ENCODE results near the gene DTX1. TPM values are rescaled to one million over a fixed set of nuclear protein-coding genes. Genes with fewer than 3 reads are reported as not detected.

The DTX1 gene
- total and polyA plus RNA-seq, 2 donors (not counting 3 experiments of a cell fraction or from before 2014, with no cell fraction given) = 0.06 to 0.22 TPM

DNA sequence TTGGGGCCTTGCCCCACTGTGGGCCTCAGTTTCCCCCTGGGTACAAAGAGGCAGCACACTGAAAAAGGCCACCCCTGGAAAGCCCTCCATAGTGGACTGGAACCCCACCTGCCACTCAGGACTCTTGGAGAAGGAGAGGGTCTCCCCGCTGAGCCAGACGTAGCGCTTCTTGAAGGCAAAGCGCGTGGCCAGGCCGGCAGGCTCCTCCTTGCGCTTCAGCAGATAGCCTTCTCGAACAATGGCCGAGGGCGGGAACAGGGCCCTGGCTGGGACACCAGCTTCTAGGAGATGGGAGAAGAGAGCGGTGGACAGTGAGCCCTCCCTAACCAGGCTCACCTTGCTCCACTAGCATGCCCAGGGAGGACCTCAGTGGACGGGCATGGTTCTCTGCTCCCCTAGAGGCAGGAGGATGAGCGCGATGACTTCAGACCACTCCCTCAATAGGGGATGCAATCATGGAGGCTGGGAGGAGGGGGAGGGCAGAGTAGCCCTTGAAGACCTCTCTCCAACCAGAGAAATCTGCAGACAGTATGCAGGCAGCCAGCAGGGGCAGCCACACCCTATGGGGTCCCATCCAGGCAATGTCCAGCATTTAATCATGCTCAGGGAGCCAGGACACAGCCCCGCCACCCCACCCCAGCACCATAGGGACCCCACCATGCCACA lies 49.2 kb downstream of the DTX1 start:
- TF ChIP-seq MYC (IDR thresholded peaks at IDR 0.05; ENCODE audit: low read depth, low read length) = no peak
- TF ChIP-seq, protein P1, sequence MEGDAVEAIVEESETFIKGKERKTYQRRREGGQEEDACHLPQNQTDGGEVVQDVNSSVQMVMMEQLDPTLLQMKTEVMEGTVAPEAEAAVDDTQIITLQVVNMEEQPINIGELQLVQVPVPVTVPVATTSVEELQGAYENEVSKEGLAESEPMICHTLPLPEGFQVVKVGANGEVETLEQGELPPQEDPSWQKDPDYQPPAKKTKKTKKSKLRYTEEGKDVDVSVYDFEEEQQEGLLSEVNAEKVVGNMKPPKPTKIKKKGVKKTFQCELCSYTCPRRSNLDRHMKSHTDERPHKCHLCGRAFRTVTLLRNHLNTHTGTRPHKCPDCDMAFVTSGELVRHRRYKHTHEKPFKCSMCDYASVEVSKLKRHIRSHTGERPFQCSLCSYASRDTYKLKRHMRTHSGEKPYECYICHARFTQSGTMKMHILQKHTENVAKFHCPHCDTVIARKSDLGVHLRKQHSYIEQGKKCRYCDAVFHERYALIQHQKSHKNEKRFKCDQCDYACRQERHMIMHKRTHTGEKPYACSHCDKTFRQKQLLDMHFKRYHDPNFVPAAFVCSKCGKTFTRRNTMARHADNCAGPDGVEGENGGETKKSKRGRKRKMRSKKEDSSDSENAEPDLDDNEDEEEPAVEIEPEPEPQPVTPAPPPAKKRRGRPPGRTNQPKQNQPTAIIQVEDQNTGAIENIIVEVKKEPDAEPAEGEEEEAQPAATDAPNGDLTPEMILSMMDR (IDR thresholded peaks at IDR 0.05; ENCODE audit: extremely low read depth in 1 of 2, insufficient read depth in 1 of 2, low read depth in 1 of 2, low read length in 2 of 2) = no peak
- no peak for TF ChIP-seq EZH2 (IDR thresholded peaks at IDR 0.05; ENCODE audit: borderline replicate concordance, low read depth, low read length, severe bottlenecking)
- no peak for TF ChIP-seq POLR2A (IDR thresholded peaks at IDR 0.05; ENCODE audit: low read depth, low read length)
- TF ChIP-seq JUN (IDR thresholded peaks at IDR 0.05; ENCODE audit: borderline replicate concordance, insufficient read depth, insufficient read length, low read depth) = no peak
- no peak for TF ChIP-seq FOS (IDR thresholded peaks at IDR 0.05; ENCODE audit: borderline replicate concordance, insufficient read depth, low read length)
- TF ChIP-seq, protein P2, sequence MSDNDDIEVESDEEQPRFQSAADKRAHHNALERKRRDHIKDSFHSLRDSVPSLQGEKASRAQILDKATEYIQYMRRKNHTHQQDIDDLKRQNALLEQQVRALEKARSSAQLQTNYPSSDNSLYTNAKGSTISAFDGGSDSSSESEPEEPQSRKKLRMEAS (IDR thresholded peaks at IDR 0.05; ENCODE audit: insufficient read depth, insufficient read length) = no peak
- TF ChIP-seq GATA2 (IDR thresholded peaks at IDR 0.05; ENCODE audit: insufficient read depth, insufficient read length, low read depth, low read length) = no peak
- TF ChIP-seq POLR2AphosphoS5 (IDR thresholded peaks at IDR 0.05; ENCODE audit: insufficient read depth, low read depth, low read length) = no peak

More for the DNA sequence above, 49.2 kb downstream of the DTX1 start:
- dilution Hi-C loops (cut with MboI; ENCODE audit: extremely low pct_ligation_motif_present, low sequenced_read_pairs) (no loop called here), intact Hi-C loops (cut with micrococcal nuclease) (no loop called here)
- Histone ChIP-seq H3K36me3 (ENCODE audit: control insufficient read depth in 2 of 2, extremely low read depth in 1 of 2, insufficient read depth in 2 of 2, low read length in 2 of 2) (no peaks in the 10 kb centered on the region), H3K4me3 (replicated peaks in 1 of 3; ENCODE audit: insufficient read depth in 1 of 3, low read depth in 1 of 3, low read length in 3 of 3) (no peak overlapping the region), H3K4me2 (ENCODE audit: insufficient read depth, low read length) (no peak overlapping the region), H4K20me1 (replicated peaks; ENCODE audit: control insufficient read depth, extremely low read depth, insufficient read depth, low read length) (no peaks in the 10 kb centered on the region), H3K27ac (ENCODE audit: insufficient read depth, low read depth, low read length) (no peak overlapping the region), H3K79me2 (ENCODE audit: control insufficient read depth, insufficient read depth, low read length) (no peaks in the 10 kb centered on the region), H3K27me3 (ENCODE audit: control insufficient read depth in 2 of 2, insufficient read depth in 2 of 2, low read length in 2 of 2) (peaks cover 0 to 3% of the 10 kb centered on the region in 2 experiments), H3K9me1 (replicated peaks; ENCODE audit: control insufficient read depth, extremely low read depth, insufficient read depth, low read length) (no peaks in the 10 kb centered on the region), H3K4me1 (ENCODE audit: control insufficient read depth, extremely low read depth, insufficient read depth, low read length) (no peaks in the 10 kb centered on the region), H3K9ac (replicated peaks; ENCODE audit: extremely low read depth, insufficient read depth, low read length) (no peak overlapping the region), H2AFZ (ENCODE audit: low read depth, low read length) (no peak overlapping the region), H3K9me3 (replicated peaks; ENCODE audit: control insufficient read depth, insufficient read depth, low read length) (no peaks in the 10 kb centered on the region)
- ChIA-PET CTCF (no interaction called here), POLR2A (no interaction called here)
- FAIRE-seq (no peak), DNase-seq (ENCODE audit: low read depth, low spot score) (no peak)
- no TSS peak for BruUV-seq (replicated peaks)
